Adipose tissue (tissue), 3 donors: Measurements from ENCODE around the gene SORCS2. TPM values are rescaled to one million over a fixed set of nuclear protein-coding genes. Genes with fewer than 3 reads are reported as not detected.
"Not testable (repeated sequence)": the region's sequence is repeated elsewhere in the genome, so short reads cannot be mapped to it uniquely, and the experiment has no call there.

Experiments
- H3K27ac ChIP-seq: one replicate; pipeline ENCODE4 v1.5.1; 2013; ENCODE audit warnings: low read depth, low read length
- WGBS, 3 donors: extraction: QIAGEN DNeasy Blood & Tissue Kit; methylation state at CpG; one replicate each; pipeline ENCODE4 v1.1.7; 2013; 5-methylcytosine and 5-hydroxymethylcytosine counted together
- polyA plus RNA-seq, 3 donors: library from polyadenylated mRNA; stranded (reverse); fragments of 200-250 nt; gene quantifications; one replicate each; pipeline ENCODE4 v1.2.3, GENCODE V29; 2013
- donor health status: healthy with polysubstance abuse.
- donor health status: Bipolar disorder and iron deficiency.
- donor health status: healthy.

SORCS2 gene
- polyA plus RNA-seq, 3 donors = 0.22 to 2.2 (median 0.83) TPM

DNA sequence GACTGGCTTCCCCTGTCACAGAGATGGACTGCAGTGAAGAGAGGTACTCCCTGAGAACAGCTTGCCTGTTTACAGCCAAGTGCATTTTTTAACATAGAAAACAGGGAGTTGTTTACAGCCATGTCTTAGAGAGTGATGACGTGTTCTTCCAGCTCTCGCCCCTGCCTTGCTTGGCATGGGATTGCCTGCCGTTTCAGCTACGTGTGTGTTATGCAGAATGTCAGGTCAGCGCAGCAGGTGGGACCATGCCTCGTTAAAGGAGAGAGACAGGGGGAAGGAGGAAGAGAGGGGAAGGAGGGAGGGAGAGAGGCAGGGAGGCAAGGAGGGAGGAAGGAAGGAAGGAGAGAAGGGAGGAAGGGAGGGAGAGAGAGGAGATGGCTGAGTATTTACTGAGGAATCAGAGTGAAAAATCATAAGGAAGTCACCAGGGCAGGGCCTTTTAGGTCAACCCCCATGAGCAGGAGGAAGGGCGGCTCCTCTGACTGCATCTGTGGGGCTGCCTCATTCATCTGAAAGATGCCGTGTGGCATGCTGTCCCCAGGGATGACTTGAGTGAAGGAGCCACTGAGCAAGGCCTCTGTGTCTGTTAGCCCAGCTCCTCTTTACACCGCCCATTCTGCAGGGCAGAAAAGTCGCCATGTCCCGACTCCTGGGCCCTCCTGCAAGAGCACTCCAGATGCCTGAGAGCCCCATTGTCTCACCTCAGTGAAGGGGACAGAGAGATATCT, 382.1 kb downstream of the SORCS2 start:
- 60 to 65% (median 63%) methylated on average over 11 of the region's 11 CpGs for WGBS, 3 donors

DNA sequence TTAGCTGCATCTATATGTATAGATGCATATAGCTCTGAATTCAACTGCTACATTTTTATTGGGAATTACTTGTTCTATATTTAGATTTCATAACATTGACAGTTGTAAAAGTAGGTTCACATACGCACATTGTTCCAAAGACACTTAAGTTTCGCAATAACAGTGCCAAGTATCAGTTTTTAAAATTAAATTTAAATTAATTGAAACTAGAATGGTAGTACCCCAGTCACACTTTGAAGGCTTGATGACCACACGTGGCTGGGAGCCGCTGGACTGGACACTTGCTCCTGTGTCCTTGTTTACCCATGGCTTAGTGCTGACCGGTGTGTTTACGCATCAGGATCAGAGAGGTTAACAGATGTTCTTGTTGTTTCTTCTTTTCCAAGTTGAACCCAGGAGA, 383.1 kb downstream of the SORCS2 start:
- H3K27ac ChIP-seq = no peak overlapping the region
- WGBS, 3 donors = 48 to 87% (median 67%) methylated on average over 6 of the region's 6 CpGs

More for the DNA sequence above, 382.1 kb downstream of the SORCS2 start:
- no peak overlapping the region for H3K27ac ChIP-seq

- WGBS, 3 donors = 75 to 91% (median 91%) methylated on average over 11 of the region's 11 CpGs
- not testable (repeated sequence) for H3K27ac ChIP-seq
These were observed 385.2 kb downstream of the SORCS2 start for GRCh38 chr4:7577361-7578039.

- 33 to 41% (median 39%) methylated on average over 8 of the region's 8 CpGs for WGBS, 3 donors
- H3K27ac ChIP-seq = no peak overlapping the region
These were observed 389.1 kb downstream of the SORCS2 start for GRCh38 chr4:7581477-7581876.

- 76 to 92% (median 90%) methylated on average over 16 of the region's 16 CpGs for whole genome bisulfite sequencing, 3 donors
- no peak overlapping the region for H3K27ac ChIP-seq
These were observed 390.2 kb downstream of the SORCS2 start for GRCh38 chr4:7582313-7583097.

GRCh38 chr4:7584098-7584497, 391.8 kb downstream of the SORCS2 start:
- no peak overlapping the region for H3K27ac ChIP-seq
- 56 to 74% (median 62%) methylated on average over 1 of the region's 1 CpG for WGBS, 3 donors

DNA sequence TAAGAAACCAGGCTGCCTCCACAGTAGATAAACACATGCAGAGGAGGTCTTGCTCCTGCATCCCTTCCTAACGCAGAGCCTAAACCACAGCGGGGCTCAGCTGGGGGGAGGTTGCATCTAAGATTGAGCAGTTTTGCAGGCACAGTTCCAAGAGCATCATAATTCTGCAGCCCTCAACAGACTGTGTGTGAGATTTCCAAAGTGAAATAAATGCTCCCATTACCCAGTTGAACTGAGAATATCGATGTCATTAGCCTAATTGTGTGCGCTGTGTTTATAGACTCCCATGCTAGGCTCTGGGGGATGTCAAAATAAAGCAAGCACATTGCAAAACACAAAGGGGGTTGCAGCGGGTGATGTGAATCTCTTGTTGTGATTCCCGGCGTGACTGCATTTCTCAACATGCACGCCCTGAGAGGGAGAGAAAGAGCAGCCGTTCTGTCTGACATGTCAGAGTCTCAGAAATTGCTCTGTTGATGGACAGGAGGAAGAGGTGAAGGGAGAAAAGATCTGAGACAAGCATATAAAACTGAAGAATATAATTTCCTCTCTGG, 392.3 kb downstream of the SORCS2 start:
- no peak overlapping the region for H3K27ac ChIP-seq
- 64 to 70% (median 68%) methylated on average over 9 of the region's 9 CpGs for WGBS, 3 donors

DNA sequence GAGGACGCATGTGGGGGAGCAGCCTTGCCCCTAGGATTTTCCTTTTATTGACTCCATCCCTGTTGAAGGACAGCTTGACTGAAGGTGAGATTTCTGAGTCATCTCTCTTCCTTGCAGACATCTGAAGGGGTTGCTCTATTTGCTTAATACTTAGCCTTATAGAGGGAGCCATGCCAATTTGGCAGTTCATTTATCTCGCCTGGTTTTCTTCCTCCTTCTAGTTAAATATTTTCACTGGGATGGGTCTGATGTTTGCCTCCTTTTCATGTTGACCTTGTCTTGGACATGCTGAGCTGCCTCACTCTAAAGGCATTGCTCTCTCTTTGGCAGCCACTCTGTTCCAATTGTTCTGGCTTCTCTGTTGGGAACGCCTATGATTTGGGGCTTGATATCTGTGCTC, 393.4 kb downstream of the SORCS2 start:
- whole genome bisulfite sequencing, 3 donors = 48 to 69% (median 59%) methylated on average over 3 of the region's 3 CpGs
- no peak overlapping the region for H3K27ac ChIP-seq

DNA sequence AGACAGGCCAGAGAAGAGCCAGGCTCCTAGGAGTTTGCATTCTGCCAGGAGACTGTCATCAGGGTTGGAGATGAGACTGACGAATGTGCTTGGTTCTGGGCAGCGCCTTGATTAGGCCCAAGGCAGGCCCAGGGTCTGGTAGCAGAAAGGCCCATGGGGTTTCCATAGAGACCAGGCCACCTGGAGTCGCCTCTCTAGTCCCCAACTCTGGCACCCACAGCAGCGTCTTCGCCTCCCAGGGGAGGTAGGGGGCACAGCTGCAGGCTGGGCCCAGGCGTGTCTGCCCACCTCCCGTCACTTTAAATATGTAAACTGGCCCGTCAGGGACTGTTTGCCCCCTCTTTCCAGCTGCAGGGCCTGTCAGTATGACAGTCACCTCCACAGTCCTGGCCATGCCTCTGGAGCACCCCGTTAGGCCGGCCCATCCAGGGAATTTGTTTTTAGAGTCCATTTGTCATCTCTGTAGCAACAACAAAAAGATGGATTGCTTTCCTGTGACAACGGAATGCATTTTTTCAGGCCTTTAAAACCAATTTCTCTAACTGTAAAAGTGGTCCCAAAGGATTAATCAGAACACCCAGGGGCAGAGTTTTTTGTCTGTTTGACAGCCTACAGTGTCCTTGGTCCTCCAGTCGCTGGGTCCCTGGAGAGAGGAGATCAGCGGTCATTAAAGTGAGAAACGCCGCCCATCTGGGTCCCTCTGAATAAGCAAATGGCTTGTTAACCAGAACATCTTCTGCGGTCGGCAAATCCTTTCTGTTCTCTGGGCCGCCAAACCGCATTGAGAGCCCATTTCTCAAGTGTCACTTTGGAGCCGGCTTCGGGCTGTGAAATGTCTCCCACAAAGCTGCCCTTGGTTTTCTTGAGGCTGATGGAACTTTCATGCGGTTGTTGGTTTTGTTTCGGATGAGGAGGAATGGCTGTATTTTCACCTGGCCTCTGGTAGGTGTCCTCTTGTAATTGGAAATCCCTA, 395.4 kb downstream of the SORCS2 start:
- WGBS, 3 donors = 53 to 71% (median 66%) methylated on average over 23 of the region's 23 CpGs

DNA sequence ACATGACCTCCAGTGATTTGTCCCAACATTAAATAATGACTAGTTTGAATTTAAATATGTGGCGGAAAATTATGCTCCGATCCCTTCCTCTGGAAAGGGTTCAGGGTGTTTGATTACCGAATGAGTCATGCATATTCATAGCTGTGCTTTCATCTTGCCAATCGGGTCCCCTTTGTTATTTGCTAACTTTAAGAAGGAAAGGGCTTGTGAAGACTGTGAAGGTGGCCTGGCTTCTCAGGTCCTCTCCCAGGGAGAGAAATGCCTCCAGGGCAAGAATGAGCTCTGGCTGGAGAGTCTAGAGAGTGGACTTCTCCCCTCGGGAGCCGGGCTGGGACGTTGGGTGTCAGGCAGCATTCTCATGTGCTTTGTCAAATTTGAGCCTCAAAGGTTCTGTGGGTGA, 397.9 kb downstream of the SORCS2 start:
- WGBS, 3 donors = 64 to 65% (median 65%) methylated on average over 7 of the region's 7 CpGs
- H3K27ac ChIP-seq = no peak overlapping the region

More for the DNA sequence above, 395.4 kb downstream of the SORCS2 start:
- H3K27ac ChIP-seq = no peak overlapping the region

DNA sequence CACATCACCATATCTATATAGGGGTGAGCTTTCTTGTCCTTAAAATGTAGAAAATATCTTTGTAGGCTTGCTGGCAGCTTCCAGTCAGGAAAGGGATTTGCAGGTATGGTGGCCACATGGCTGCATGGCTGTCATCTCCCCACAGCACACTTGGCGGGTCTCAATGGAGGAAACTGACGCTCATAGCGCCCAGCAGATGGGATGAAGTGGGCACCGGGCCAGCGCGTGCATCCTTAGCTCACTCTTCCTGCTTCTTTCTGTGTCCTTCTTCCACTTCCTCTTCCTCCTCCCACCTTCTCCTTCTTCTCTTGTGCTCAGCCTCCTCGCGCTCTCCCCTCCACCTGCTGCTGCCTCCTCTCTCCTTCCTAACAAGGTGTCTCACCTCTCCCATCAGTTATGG, 398.6 kb downstream of the SORCS2 start:
- H3K27ac ChIP-seq = no peak overlapping the region
- 74 to 87% (median 82%) methylated on average over 6 to 8 of the region's 8 CpGs for WGBS, 3 donors

GRCh38 chr4:7591409-7592053, 399.2 kb downstream of the SORCS2 start:
- 80 to 87% (median 86%) methylated on average over 28 of the region's 28 CpGs for WGBS, 3 donors
- H3K27ac ChIP-seq = no peak overlapping the region

DNA sequence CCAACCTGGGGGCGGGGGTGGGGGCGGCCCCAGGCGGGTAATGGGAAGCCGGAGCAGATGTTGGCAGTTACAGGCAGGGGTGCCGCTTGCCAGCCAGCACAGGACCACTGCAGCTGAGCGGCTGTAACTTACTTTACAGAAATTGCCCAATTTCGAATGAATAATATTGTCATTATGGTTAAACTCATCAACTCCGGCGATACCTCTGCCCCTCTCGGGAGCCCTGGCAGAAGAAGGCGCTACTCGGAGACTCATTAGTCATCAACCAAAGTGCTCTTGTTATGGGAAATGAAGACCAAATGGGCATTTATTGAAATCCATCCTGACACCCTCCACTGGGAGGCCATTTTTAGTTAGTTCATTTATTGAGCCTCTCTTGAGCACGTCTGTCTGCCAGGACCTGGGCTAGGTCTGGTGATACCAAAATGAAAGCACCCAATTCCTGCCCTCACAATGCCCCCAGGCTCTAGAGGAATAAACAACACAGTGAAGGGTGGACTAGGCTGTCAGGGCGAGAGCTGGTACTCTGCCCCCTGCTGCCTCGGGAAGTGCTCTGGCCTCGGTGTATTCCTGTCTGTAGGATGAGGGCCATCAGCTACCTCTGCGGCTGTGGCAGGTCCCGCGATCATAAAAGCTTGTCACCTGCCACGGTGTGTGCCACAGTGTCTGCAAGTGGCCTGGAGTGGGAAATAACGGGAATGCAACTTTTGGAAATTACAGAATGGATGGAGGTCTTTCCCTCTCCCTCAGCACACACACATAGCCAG, 401.5 kb downstream of the SORCS2 start:
- WGBS, 3 donors = 60 to 77% (median 77%) methylated on average over 21 of the region's 21 CpGs

DNA sequence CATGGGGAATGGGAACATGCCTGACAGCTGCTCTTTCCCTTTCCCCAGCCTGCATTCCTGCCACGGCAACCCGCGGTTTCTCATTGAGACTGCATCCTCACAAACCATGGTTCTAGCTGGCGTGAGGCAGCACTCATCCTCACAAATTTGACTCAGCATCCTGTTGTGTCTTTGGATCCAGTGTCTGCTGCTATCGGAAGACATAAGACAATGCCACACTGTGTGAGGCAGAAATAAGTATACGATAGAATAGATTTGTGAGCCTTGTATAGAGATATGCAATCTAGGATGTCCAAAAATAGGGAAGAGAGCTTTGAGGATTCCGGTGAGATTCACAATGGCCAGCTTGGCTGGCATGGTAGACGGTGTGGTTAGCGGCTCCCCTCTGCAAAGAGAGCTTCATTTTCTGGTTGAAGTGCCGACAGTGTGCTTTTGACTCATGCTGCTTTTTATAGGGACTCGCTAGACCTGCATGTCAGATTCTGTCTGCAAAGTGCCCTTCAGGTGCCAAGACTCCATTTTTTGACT, 403.7 kb downstream of the SORCS2 start:
- no peak overlapping the region for H3K27ac ChIP-seq
- 56 to 70% (median 69%) methylated on average over 11 of the region's 11 CpGs for WGBS, 3 donors

More for the DNA sequence above, 401.5 kb downstream of the SORCS2 start:
- H3K27ac ChIP-seq = no peak overlapping the region

DNA sequence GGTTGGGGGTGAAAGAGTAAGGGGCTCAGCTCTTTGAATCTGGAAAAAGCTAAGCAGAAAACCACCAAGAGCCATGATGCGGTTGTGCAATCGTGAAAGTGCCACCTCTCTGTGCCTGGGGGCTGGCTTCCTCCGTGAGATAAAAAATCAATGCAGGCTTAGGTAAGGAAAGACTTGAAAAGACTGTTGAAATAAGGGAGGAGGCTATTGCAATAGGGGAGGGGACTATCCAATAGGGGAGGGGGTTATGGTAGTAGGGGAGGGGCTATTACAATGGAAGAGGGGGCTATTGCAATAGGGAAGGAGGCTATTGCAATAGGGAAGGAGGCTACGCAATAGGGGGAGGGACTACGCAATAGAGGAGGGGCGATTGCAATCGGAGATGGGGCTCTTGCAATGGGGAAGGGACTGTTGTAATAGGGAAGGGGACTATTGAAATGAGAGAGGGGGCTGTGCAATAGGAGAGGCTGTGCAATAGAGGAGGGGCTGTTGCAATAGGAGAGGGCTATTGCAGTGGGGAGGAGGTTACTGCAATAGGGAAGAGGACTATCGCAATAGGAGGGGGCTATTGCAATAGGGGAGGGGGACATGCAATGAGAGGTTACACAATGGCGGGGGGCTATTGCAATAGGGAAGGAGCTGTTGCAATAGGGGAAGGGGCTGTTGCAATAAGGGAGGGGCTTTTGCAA, 404.7 kb downstream of the SORCS2 start:
- H3K27ac ChIP-seq = no peak overlapping the region
- WGBS, 3 donors = 53 to 59% (median 59%) methylated on average over 9 of the region's 9 CpGs
